HepG2 (cell line): ENCODE results near the gene FLT3LG.

Source experiments
- KAT7 ChIP-seq: IDR thresholded peaks from 2 replicates; pipeline ENCODE4 v1.6.1; 2018; ENCODE audit warnings: borderline replicate concordance, missing compliant biosample characterization
- MXI1 ChIP-seq: IDR thresholded peaks from 3 replicates; pipeline ENCODE4 v1.6.1; 2012; ENCODE audit warnings: low read depth, low read length, inconsistent platforms, borderline replicate concordance
- TAF1 ChIP-seq: sonication (generic); formaldehyde crosslinking; IDR thresholded peaks from 2 replicates; pipeline ENCODE4 v1.4.0; 2020; ENCODE audit warnings: missing genetic modification reagents
- ZFP41 ChIP-seq: sonication (generic); formaldehyde crosslinking; IDR thresholded peaks from 2 replicates; pipeline ENCODE4 v1.4.0; 2020; ENCODE audit warnings: mild to moderate bottlenecking, missing genetic modification reagents, borderline replicate concordance
- TF ChIP-seq, protein P1 (sequence below): sonication (generic); formaldehyde crosslinking; IDR thresholded peaks from 2 replicates; pipeline ENCODE4 v1.5.0; 2020; ENCODE audit warnings: mild to moderate bottlenecking, missing genetic modification reagents, moderate library complexity

DNA sequence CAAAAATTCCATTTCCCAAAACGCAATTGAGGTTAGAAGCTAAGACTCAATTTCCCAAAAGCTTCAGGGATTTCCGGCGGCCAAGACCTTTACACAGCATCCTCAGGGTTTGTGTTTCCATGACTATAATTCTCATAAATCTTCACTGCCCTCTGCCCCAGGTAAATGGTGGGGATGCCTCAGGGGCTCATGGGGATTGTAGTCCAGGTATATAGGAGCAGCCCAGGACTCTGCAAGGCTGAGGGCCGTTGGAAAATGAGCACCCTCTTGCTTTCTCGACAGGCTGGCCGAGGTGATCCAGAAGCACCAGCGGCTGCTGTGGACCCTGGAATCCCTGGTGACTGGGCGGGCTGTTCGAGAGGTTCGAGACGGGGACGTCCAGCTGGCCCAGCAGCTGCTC lies 14.6 kb upstream of the FLT3LG start:
- no peak for TF ChIP-seq KAT7 (CRISPR knock-in tag)
- TF ChIP-seq ZFP41 (CRISPR knock-in tag), result no peak
- TF ChIP-seq, protein P1, sequence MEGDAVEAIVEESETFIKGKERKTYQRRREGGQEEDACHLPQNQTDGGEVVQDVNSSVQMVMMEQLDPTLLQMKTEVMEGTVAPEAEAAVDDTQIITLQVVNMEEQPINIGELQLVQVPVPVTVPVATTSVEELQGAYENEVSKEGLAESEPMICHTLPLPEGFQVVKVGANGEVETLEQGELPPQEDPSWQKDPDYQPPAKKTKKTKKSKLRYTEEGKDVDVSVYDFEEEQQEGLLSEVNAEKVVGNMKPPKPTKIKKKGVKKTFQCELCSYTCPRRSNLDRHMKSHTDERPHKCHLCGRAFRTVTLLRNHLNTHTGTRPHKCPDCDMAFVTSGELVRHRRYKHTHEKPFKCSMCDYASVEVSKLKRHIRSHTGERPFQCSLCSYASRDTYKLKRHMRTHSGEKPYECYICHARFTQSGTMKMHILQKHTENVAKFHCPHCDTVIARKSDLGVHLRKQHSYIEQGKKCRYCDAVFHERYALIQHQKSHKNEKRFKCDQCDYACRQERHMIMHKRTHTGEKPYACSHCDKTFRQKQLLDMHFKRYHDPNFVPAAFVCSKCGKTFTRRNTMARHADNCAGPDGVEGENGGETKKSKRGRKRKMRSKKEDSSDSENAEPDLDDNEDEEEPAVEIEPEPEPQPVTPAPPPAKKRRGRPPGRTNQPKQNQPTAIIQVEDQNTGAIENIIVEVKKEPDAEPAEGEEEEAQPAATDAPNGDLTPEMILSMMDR (CRISPR knock-in tag), result no peak
- no peak for TF ChIP-seq MXI1
- TF ChIP-seq TAF1, result no peak
